Panc1 (cell line): ENCODE results near the gene CPOX. TPM values are rescaled to one million over a fixed set of nuclear protein-coding genes. Genes with fewer than 3 reads are reported as not detected.

Experiments
- ATAC-seq: fragments of 200-7000 bp; cut with Tn5 transposase; 2 replicates; pipeline ENCODE4 v1.9.1; 2020; ENCODE audit warnings: mild to moderate bottlenecking, moderate library complexity
- BruUV-seq: library from RNA; stranded (reverse); fragments of 400-500 nt; replicated peaks from 2 replicates; lab custom pipeline; 2021; lab: Mats Ljungman, UMichigan
- CTCF ChIA-PET: fragments of 300-600 bp; sonication (Branson Sonifier 250); formaldehyde crosslinking; loops from one replicate; lab custom pipeline; 2022; ENCODE audit warnings: antibody characterized with exemption; lab: Charles Lee
- POLR2A ChIA-PET: fragments of 300-600 bp; sonication (Branson Sonifier 250); formaldehyde crosslinking; loops from one replicate; lab custom pipeline; 2022; ENCODE audit warnings: antibody characterized with exemption; lab: Charles Lee
- DNase-seq: peaks from one replicate; pipeline ENCODE4 v3.0.0-alpha.2; 2010; ENCODE audit warnings: low read depth, low spot score
- H3K27ac ChIP-seq: 2 replicates; pipeline ENCODE4 v1.5.1; 2011; ENCODE audit warnings: mild to moderate bottlenecking, low read length, inconsistent platforms
- H3K27me3 ChIP-seq: fragments of 200-500 bp; sonication (Bioruptor generic); 2 replicates; pipeline ENCODE4 v1.6.0; 2014; ENCODE audit warnings: low read length, inconsistent platforms; ENCODE audit not compliant: control insufficient read depth, insufficient read depth
- H3K36me3 ChIP-seq: fragments of 200-500 bp; sonication (Bioruptor generic); 2 replicates; pipeline ENCODE4 v1.5.1; 2014; ENCODE audit warnings: inconsistent platforms, mild to moderate bottlenecking, low read length, moderate library complexity; ENCODE audit not compliant: control insufficient read depth, insufficient read depth
- H3K4me1 ChIP-seq: 2 replicates; pipeline ENCODE4 v1.5.1; 2011; ENCODE audit warnings: inconsistent platforms, mild to moderate bottlenecking, low read length, moderate library complexity; ENCODE audit not compliant: control insufficient read depth, insufficient read depth
- H3K4me3 ChIP-seq, 2 experiments: 2 replicates each; pipeline ENCODE4 v1.5.1; 2011 to 2012; ENCODE audit warnings: low read depth in 2 of 2, low read length in 2 of 2, mild to moderate bottlenecking in 2 of 2, inconsistent platforms in 1 of 2, moderate library complexity in 1 of 2
- H3K9me3 ChIP-seq: fragments of 200-500 bp; sonication (Bioruptor generic); 2 replicates; pipeline ENCODE4 v1.5.1; 2014; ENCODE audit warnings: low read depth, mild to moderate bottlenecking, inconsistent platforms, low read length, moderate library complexity; ENCODE audit not compliant: control insufficient read depth, insufficient read depth
- POLR2AphosphoS5 ChIP-seq: IDR thresholded peaks from 2 replicates; pipeline ENCODE4 v1.6.1; 2012; ENCODE audit warnings: mild to moderate bottlenecking, low read depth, low read length, moderate library complexity
- SIN3A ChIP-seq: IDR thresholded peaks from 2 replicates; pipeline ENCODE4 v1.6.1; 2012; ENCODE audit warnings: low read depth, mild to moderate bottlenecking, low read length, moderate library complexity, borderline replicate concordance; ENCODE audit not compliant: insufficient read depth
- TCF7L2 ChIP-seq: IDR thresholded peaks from 2 replicates; pipeline ENCODE4 v1.6.1; 2011; ENCODE audit warnings: mild to moderate bottlenecking, low read depth, low read length, inconsistent platforms
- in situ Hi-C: cut with HindIII; loops from 2 replicates; pipeline ENCODE4 v1.10.0; 2016; ENCODE audit warnings: low sequenced_read_pairs, low pct_unique_long_range_greater_than_20kb
- intact Hi-C: fragments of 100-400 bp; cut with micrococcal nuclease; formaldehyde crosslinking; loops from one replicate; pipeline ENCODE4 v1.10.0; 2022; ENCODE audit not compliant: unreplicated experiment
- total RNA-seq: library from RNA; stranded (reverse); gene quantifications from one replicate; pipeline ENCODE4 v1.2.1, GENCODE V29; 2021; ENCODE audit not compliant: unreplicated experiment
- TF ChIP-seq, protein P1 (sequence below), 2 experiments: IDR thresholded peaks; 2 replicates each; pipeline ENCODE4 v1.6.1; 2011 to 2012; ENCODE audit warnings: low read depth in 2 of 2, control low read depth in 1 of 2, low read length in 1 of 2, mild to moderate bottlenecking in 1 of 2, moderate library complexity in 1 of 2; ENCODE audit not compliant: insufficient read depth in 1 of 2
- TF ChIP-seq, protein P2 (sequence below): fragments of 450-650 bp; IDR thresholded peaks from 2 replicates; pipeline ENCODE4 v1.5.1; 2017; ENCODE audit warnings: mild to moderate bottlenecking

Gene CPOX
- total RNA-seq, 1 experiment from 2014 or later, result 14.7 TPM

DNA sequence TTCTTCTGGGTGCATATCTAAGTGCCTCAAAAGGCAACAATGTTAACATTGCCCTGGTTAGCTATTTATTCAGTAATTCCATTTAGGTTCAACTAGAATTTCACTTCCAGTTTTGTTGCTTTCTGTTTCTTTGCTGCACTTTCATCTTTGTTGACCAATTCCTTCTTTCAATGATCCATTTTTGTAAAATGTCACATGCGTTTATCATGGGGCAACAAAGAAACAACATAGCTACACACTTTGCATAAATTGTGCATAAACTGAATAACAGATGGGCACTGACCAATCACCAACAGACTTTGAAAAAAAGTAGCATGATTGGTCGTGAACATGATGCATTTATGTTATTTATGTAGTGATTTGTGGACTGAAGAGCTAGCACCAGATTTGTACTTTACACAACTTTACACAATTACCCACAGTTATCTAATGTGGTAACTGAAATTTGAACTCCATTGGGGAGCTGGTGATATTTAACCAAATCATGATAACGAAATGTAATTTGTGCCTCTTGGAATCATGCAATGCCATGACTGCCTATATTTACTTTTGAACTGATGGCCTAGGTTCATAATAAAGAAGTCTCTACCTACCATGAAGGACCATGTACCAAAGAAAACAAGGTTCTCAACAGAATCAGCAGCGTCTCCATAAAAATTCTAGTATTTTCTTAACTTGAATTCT is 7.1 kb upstream of the CPOX start:
- no peaks in the 10 kb centered on the region; the same call in 1 of the 2 replicates for H3K27me3 ChIP-seq
- in situ Hi-C loops (no loop called here), intact Hi-C loops (loop anchor here (5.0 kb wide), 2 partner anchors 392 to 1152 kb away; no protein-coding TSS in a partner anchor)
- no peaks in the 10 kb centered on the region for H3K36me3 ChIP-seq
- TF ChIP-seq, protein P1, sequence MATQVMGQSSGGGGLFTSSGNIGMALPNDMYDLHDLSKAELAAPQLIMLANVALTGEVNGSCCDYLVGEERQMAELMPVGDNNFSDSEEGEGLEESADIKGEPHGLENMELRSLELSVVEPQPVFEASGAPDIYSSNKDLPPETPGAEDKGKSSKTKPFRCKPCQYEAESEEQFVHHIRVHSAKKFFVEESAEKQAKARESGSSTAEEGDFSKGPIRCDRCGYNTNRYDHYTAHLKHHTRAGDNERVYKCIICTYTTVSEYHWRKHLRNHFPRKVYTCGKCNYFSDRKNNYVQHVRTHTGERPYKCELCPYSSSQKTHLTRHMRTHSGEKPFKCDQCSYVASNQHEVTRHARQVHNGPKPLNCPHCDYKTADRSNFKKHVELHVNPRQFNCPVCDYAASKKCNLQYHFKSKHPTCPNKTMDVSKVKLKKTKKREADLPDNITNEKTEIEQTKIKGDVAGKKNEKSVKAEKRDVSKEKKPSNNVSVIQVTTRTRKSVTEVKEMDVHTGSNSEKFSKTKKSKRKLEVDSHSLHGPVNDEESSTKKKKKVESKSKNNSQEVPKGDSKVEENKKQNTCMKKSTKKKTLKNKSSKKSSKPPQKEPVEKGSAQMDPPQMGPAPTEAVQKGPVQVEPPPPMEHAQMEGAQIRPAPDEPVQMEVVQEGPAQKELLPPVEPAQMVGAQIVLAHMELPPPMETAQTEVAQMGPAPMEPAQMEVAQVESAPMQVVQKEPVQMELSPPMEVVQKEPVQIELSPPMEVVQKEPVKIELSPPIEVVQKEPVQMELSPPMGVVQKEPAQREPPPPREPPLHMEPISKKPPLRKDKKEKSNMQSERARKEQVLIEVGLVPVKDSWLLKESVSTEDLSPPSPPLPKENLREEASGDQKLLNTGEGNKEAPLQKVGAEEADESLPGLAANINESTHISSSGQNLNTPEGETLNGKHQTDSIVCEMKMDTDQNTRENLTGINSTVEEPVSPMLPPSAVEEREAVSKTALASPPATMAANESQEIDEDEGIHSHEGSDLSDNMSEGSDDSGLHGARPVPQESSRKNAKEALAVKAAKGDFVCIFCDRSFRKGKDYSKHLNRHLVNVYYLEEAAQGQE (IDR thresholded peaks at IDR 0.05; ENCODE audit: insufficient read depth in 1 of 2, low read depth in 2 of 2, low read length in 1 of 2), result no peak
- POLR2A ChIA-PET, result interaction anchor here (0.6 kb wide), 1 partner anchor 121 kb away, joined by 3 read pairs; no protein-coding TSS in a partner anchor
- BruUV-seq, result no TSS peak
- no peak overlapping the region for H3K4me3 ChIP-seq
- no peaks in the 10 kb centered on the region for H3K4me1 ChIP-seq
- no peak for DNase-seq
- CTCF ChIA-PET, result no interaction called here
- no peak overlapping the region for H3K27ac ChIP-seq
- no peaks in the 10 kb centered on the region for H3K9me3 ChIP-seq
- ATAC-seq, result no peak

DNA sequence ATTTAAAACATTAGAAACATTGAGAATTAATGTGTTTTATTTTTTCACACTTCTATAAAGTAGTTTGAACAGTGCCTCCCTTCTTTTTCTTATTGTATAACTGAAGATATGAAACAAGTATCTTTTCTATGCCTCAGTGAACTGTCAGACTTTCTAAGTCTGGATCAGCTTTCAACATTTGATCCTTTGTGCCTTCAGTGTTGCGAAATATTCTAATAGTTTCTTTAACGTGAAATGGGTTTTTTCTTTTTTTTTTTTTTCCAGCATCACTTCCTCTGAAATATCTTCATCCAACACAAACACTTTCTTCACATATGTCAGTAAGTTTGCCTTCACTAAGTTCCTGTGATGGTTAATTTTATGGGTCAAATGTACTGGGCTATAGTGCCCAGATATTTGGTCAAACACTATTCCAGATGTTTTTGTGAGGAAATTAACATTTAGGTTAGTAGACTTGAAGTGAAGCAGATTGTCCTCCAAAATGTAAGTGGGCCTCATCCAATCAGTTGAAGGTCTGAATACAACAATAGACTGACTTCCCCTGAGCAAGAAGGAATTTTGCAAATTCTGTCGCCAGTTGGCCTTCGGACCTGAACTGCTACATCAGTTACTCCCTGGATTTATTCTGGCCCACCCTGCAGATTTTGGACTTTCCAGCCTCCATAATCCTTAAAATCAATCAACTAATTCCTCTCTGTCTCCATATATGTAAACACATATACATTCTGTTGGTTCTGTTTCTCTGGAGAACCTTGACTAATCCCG is 6.4 kb upstream of the CPOX start:
- Histone ChIP-seq H3K4me3 (no peak overlapping the region), H3K4me1 (no peaks in the 10 kb centered on the region), H3K9me3 (no peaks in the 10 kb centered on the region), H3K36me3 (no peaks in the 10 kb centered on the region), H3K27me3 (no peaks in the 10 kb centered on the region; the same call in 1 of the 2 replicates), H3K27ac (no peak overlapping the region)
- in situ Hi-C loops, result no loop called here
- intact Hi-C loops, result loop anchor here (5.0 kb wide), 2 partner anchors 392 to 1152 kb away; no protein-coding TSS in a partner anchor
- POLR2A ChIA-PET, result interaction anchor here (0.6 kb wide), 1 partner anchor 122 kb away, joined by 3 read pairs; no protein-coding TSS in a partner anchor
- no peak for TF ChIP-seq SIN3A
- TF ChIP-seq, protein P2, sequence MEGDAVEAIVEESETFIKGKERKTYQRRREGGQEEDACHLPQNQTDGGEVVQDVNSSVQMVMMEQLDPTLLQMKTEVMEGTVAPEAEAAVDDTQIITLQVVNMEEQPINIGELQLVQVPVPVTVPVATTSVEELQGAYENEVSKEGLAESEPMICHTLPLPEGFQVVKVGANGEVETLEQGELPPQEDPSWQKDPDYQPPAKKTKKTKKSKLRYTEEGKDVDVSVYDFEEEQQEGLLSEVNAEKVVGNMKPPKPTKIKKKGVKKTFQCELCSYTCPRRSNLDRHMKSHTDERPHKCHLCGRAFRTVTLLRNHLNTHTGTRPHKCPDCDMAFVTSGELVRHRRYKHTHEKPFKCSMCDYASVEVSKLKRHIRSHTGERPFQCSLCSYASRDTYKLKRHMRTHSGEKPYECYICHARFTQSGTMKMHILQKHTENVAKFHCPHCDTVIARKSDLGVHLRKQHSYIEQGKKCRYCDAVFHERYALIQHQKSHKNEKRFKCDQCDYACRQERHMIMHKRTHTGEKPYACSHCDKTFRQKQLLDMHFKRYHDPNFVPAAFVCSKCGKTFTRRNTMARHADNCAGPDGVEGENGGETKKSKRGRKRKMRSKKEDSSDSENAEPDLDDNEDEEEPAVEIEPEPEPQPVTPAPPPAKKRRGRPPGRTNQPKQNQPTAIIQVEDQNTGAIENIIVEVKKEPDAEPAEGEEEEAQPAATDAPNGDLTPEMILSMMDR, result no peak
- no peak for TF ChIP-seq POLR2AphosphoS5
- TF ChIP-seq, protein P1 (IDR thresholded peaks at IDR 0.05; ENCODE audit: insufficient read depth in 1 of 2, low read depth in 2 of 2, low read length in 1 of 2), result no peak
- no peak for TF ChIP-seq TCF7L2
- BruUV-seq, result no TSS peak
- no peak for ATAC-seq
- CTCF ChIA-PET, result no interaction called here
- DNase-seq, result no peak
